ENCODE measurements around the gene PRDM16. TPM values are rescaled to one million over a fixed set of nuclear protein-coding genes. Genes with fewer than 3 reads are reported as not detected.

The PRDM16 gene
- total and polyA plus RNA-seq, 2 of the 13 experiments (the other 11 are each of a cell fraction or from before 2014, with no cell fraction given), result 0.15 to 0.81 TPM

GRCh38 chr1:3320246-3321152, 251.5 kb downstream of the PRDM16 start (continued):
- TF ChIP-seq SMAD1 (CRISPR knock-in tag; IDR thresholded peaks at IDR 0.05; ENCODE audit: borderline replicate concordance, low read depth) (peak; percentile 83; the same call in 1 of the 2 replicates), ARNT (IDR thresholded peaks at IDR 0.05) (no peak), DNMT3B (CRISPR knock-in tag; conservative IDR thresholded peaks at IDR 0.05) (no peak), FOXM1 (CRISPR knock-in tag; IDR thresholded peaks at IDR 0.05) (no peak), MAFK (conservative IDR thresholded peaks at IDR 0.05 in 1 of 2, IDR thresholded peaks at IDR 0.05 in 1 of 2; ENCODE audit: low read length in 2 of 2) (no peak), ZNF292 (CRISPR knock-in tag; IDR thresholded peaks at IDR 0.05; ENCODE audit: borderline replicate concordance, low read depth) (peak; percentile 95), POLR2A (IDR thresholded peaks at IDR 0.05; ENCODE audit: insufficient read depth in 1 of 2, low read depth in 2 of 2, low read length in 2 of 2) (peak in 1 of 2 experiments; percentile 88; a peak in 2 of 4 replicates), MLLT10 (CRISPR knock-in tag; IDR thresholded peaks at IDR 0.05) (no peak), NFYB (CRISPR knock-in tag; IDR thresholded peaks at IDR 0.05) (peak; percentile 48; the same call in 1 of the 2 replicates), ZNF230 (CRISPR knock-in tag; IDR thresholded peaks at IDR 0.05) (peak; percentile 41; the same call in 1 of the 2 replicates), ZNF264 (CRISPR knock-in tag; IDR thresholded peaks at IDR 0.05) (peak; percentile 50), RARA (CRISPR knock-in tag; IDR thresholded peaks at IDR 0.05) (peak; percentile 100), NR0B2 (CRISPR knock-in tag; IDR thresholded peaks at IDR 0.05) (0 out of 2 replicates have a peak, but pooled peaks have one; percentile 27), SALL1 (CRISPR knock-in tag; IDR thresholded peaks at IDR 0.05) (peak; percentile 99), ZFY (CRISPR knock-in tag; IDR thresholded peaks at IDR 0.05) (peak; percentile 60; the same call in 1 of the 2 replicates), ZNF782 (CRISPR knock-in tag; IDR thresholded peaks at IDR 0.05; ENCODE audit: borderline replicate concordance) (0 out of 2 replicates have a peak, but pooled peaks have one; percentile 20), JUNB (CRISPR knock-in tag; IDR thresholded peaks at IDR 0.05; ENCODE audit: borderline replicate concordance) (peak; percentile 86), ZNF143 (CRISPR knock-in tag; IDR thresholded peaks at IDR 0.05) (peak; percentile 69), ZNF574 (CRISPR knock-in tag; IDR thresholded peaks at IDR 0.05) (peak; percentile 91)
- TF ChIP-seq, protein P1, sequence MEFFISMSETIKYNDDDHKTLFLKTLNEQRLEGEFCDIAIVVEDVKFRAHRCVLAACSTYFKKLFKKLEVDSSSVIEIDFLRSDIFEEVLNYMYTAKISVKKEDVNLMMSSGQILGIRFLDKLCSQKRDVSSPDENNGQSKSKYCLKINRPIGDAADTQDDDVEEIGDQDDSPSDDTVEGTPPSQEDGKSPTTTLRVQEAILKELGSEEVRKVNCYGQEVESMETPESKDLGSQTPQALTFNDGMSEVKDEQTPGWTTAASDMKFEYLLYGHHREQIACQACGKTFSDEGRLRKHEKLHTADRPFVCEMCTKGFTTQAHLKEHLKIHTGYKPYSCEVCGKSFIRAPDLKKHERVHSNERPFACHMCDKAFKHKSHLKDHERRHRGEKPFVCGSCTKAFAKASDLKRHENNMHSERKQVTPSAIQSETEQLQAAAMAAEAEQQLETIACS (CRISPR knock-in tag; IDR thresholded peaks at IDR 0.05), result no peak
- TF ChIP-seq, protein P2, sequence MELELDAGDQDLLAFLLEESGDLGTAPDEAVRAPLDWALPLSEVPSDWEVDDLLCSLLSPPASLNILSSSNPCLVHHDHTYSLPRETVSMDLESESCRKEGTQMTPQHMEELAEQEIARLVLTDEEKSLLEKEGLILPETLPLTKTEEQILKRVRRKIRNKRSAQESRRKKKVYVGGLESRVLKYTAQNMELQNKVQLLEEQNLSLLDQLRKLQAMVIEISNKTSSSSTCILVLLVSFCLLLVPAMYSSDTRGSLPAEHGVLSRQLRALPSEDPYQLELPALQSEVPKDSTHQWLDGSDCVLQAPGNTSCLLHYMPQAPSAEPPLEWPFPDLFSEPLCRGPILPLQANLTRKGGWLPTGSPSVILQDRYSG (CRISPR knock-in tag; IDR thresholded peaks at IDR 0.05), result no peak
- TF ChIP-seq, protein P3, sequence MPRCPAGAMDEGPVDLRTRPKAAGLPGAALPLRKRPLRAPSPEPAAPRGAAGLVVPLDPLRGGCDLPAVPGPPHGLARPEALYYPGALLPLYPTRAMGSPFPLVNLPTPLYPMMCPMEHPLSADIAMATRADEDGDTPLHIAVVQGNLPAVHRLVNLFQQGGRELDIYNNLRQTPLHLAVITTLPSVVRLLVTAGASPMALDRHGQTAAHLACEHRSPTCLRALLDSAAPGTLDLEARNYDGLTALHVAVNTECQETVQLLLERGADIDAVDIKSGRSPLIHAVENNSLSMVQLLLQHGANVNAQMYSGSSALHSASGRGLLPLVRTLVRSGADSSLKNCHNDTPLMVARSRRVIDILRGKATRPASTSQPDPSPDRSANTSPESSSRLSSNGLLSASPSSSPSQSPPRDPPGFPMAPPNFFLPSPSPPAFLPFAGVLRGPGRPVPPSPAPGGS (CRISPR knock-in tag; IDR thresholded peaks at IDR 0.05), result peak; percentile 12
